GM21529 (cell line): ENCODE measurements around the gene PSMB9.

Experiments used
- ATAC-seq: cut with Tn5 transposase; IDR thresholded peaks from one replicate; pipeline ENCODE4 v1.9.1; 2021; ENCODE audit not compliant: unreplicated experiment

Gene PSMB9

GRCh38 chr6:32895006-32895345, 41.0 kb downstream of the PSMB9 start:
- ATAC-seq = peak; percentile 13

GRCh38 chr6:32903952-32904351, 50.0 kb downstream of the PSMB9 start:
- no peak for ATAC-seq

GRCh38 chr6:32905078-32905477, 51.1 kb downstream of the PSMB9 start:
- no peak for ATAC-seq

GRCh38 chr6:32906539-32906938, 52.5 kb downstream of the PSMB9 start:
- no peak for ATAC-seq

DNA sequence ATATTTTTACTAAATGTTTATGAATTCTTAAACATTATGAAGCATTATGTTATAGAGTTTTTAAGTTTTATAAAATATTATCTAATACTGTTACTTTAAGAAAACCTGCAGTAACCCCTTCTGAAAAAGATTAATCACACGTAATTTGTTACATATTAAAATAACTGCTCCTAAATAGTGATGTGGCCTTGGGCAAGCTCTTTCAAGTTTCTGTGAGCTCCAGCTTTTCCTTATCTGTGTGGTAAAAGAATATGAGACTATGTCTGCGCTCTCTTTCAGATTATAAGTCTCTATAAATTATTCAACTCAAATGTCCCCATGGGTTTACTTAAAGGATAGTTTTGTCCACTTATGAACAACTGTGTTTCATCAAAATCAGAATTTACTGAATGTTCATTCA, 54.9 kb downstream of the PSMB9 start:
- no peak for ATAC-seq
